Lower leg skin (tissue), 4 donors: ENCODE measurements around the gene FIBCD1. TPM values are rescaled to one million over a fixed set of nuclear protein-coding genes. Genes with fewer than 3 reads are reported as not detected.

ENCODE experiments used
- DNase-seq, 2 donors: peaks; one replicate each; pipeline ENCODE4 v3.0.0-alpha.2; 2019; ENCODE audit warnings: low spot score in 2 of 2
- H3K4me3 ChIP-seq: fragments of 200-600 bp; sonication (generic); 2 replicates; pipeline ENCODE4 v1.5.1; 2017; ENCODE audit warnings: mild to moderate bottlenecking, low read depth; ENCODE audit not compliant: poor library complexity, severe bottlenecking
- POLR2A ChIP-seq, 2 donors: fragments of 450-650 bp; IDR thresholded peaks; one replicate each; pipeline ENCODE4 v1.6.1; 2016 to 2017; ENCODE audit warnings: antibody characterized with exemption in 2 of 2, mild to moderate bottlenecking in 1 of 2, moderate library complexity in 1 of 2
- WGBS, 2 donors: methylation state at CpG; one replicate each; pipeline ENCODE4 v1.1.5; 2018; 5-methylcytosine and 5-hydroxymethylcytosine counted together
- intact Hi-C: fragments of 100-400 bp; cut with DNase I; formaldehyde crosslinking; loops from one replicate; pipeline ENCODE4 v1.15.0; 2023; ENCODE audit warnings: low total_unique reads
- total RNA-seq, 4 donors: library from RNA; depleted of rRNA; stranded (reverse); fragments of >200 nt; gene quantifications; one replicate each; pipeline ENCODE4 v1.1.0, GENCODE V29; 2016
- TF ChIP-seq, protein P1 (sequence below), 3 donors: fragments of 450-650 bp; IDR thresholded peaks; one replicate each; pipeline ENCODE4 v1.5.1; 2016; ENCODE audit warnings: antibody characterized with exemption in 3 of 3, mild to moderate bottlenecking in 3 of 3, moderate library complexity in 2 of 3

FIBCD1 gene
- total RNA-seq, 4 donors from 2014 or later = 0.17 to 0.42 TPM; not detected in 2

DNA sequence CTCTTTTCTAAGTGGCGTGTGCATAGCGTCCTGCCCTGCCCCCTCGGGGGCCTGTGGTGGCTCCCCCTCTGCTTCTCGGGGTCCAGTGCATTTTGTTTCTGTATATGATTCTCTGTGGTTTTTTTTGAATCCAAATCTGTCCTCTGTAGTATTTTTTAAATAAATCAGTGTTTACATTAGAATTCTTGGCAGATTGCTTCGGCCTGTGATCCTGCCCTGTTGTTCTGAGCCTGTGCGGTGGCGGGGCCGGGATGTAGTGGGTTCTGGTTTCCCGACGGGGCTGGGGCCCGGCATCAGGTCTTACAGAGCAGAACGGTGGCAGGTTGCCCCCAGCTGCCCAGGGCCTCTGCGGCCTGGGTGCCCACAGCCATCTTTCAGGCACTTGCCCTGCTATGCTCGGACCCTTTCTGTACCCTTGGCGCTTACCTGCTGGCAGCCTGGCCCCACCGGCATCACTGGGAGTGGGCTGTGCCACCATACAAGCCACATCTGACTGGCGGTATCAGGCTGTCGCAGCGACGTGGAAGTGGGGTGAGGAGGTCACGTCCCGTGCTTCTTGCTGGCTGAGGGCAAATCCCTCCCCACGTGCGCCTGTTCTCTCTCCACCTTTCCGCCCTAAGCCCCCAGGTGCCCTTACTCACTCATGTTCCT is 51.4 kb downstream of the FIBCD1 start:
- TF ChIP-seq, protein P1, sequence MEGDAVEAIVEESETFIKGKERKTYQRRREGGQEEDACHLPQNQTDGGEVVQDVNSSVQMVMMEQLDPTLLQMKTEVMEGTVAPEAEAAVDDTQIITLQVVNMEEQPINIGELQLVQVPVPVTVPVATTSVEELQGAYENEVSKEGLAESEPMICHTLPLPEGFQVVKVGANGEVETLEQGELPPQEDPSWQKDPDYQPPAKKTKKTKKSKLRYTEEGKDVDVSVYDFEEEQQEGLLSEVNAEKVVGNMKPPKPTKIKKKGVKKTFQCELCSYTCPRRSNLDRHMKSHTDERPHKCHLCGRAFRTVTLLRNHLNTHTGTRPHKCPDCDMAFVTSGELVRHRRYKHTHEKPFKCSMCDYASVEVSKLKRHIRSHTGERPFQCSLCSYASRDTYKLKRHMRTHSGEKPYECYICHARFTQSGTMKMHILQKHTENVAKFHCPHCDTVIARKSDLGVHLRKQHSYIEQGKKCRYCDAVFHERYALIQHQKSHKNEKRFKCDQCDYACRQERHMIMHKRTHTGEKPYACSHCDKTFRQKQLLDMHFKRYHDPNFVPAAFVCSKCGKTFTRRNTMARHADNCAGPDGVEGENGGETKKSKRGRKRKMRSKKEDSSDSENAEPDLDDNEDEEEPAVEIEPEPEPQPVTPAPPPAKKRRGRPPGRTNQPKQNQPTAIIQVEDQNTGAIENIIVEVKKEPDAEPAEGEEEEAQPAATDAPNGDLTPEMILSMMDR (IDR thresholded peaks at IDR 0.05) = no peak
- no peak for TF ChIP-seq POLR2A (IDR thresholded peaks at IDR 0.05)
- H3K4me3 ChIP-seq = no peak overlapping the region
- intact Hi-C loops = no loop called here
- no peak for DNase-seq
- 94% methylated on average over 25 of the region's 25 CpGs for WGBS, 2 donors

DNA sequence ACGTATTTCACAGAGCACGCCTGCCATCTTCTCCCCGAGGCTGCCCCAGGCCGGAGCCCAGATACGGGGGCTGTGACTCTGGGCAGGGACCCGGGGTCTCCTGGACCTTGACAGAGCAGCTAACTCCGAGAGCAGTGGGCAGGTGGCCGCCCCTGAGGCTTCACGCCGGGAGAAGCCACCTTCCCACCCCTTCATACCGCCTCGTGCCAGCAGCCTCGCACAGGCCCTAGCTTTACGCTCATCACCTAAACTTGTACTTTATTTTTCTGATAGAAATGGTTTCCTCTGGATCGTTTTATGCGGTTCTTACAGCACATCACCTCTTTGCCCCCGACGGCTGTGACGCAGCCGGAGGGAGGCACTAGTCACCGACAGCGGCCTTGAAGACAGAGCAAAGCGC is 52.1 kb downstream of the FIBCD1 start:
- no peak for DNase-seq
- no peak overlapping the region for H3K4me3 ChIP-seq
- intact Hi-C loops = no loop called here
- TF ChIP-seq POLR2A (IDR thresholded peaks at IDR 0.05) = no peak
- TF ChIP-seq, protein P1 (IDR thresholded peaks at IDR 0.05) = no peak
- 91 to 93% methylated on average over 23 of the region's 23 CpGs for WGBS, 2 donors

DNA sequence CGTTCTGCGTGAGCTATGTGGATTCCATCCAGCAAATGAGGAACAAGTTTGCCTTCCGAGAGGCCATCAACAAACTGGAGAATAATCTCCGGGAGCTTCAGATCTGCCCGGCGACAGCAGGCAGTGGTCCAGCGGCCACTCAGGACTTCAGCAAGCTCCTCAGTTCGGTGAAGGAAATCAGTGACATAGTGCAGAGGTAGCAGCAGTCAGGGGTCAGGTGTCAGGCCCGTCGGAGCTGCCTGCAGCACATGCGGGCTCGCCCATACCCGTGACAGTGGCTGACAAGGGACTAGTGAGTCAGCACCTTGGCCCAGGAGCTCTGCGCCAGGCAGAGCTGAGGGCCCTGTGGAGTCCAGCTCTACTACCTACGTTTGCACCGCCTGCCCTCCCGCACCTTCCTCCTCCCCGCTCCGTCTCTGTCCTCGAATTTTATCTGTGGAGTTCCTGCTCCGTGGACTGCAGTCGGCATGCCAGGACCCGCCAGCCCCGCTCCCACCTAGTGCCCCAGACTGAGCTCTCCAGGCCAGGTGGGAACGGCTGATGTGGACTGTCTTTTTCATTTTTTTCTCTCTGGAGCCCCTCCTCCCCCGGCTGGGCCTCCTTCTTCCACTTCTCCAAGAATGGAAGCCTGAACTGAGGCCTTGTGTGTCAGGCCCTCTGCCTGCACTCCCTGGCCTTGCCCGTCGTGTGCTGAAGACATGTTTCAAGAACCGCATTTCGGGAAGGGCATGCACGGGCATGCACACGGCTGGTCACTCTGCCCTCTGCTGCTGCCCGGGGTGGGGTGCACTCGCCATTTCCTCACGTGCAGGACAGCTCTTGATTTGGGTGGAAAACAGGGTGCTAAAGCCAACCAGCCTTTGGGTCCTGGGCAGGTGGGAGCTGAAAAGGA is 53.3 kb downstream of the FIBCD1 start:
- TF ChIP-seq, protein P1 (IDR thresholded peaks at IDR 0.05) = no peak
- TF ChIP-seq POLR2A (IDR thresholded peaks at IDR 0.05) = no peak
- H3K4me3 ChIP-seq = no peak overlapping the region
- no peak for DNase-seq
- 86 to 88% methylated on average over 34 to 35 of the region's 35 CpGs for WGBS, 2 donors
- intact Hi-C loops = no loop called here

DNA sequence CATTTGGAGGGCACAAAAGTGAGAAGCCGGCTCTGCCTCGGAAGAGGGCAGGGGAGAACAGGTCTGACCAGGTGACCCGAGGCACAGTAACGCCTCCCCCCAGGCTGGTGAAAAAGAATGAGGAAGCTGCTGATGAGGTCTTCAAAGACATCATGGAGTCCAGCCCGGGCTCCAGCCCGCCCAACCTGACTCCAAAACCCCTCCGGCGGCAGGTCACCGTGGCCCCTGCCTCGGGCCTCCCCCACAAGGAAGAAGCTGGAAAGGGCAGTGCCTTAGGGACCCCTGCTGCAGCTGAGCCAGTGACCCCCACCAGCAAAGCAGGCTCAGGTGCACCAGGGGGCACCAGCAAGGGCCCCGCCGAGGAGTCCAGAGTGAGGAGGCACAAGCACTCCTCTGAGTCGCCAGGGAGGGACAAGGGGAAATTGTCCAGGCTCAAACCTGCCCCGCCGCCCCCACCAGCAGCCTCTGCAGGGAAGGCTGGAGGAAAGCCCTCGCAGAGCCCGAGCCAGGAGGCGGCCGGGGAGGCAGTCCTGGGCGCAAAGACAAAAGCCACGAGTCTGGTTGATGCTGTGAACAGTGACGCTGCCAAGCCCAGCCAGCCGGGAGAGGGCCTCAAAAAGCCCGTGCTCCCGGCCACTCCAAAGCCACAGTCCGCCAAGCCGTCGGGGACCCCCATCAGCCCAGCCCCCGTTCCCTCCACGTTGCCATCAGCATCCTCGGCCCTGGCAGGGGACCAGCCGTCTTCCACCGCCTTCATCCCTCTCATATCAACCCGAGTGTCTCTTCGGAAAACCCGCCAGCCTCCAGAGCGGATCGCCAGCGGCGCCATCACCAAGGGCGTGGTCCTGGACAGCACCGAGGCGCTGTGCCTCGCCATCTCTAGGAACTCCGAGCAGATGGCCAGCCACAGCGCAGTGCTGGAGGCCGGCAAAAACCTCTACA is 54.2 kb downstream of the FIBCD1 start:
- no peak overlapping the region for H3K4me3 ChIP-seq
- 87% methylated on average over 47 of the region's 47 CpGs for WGBS, 2 donors
- TF ChIP-seq, protein P1 (IDR thresholded peaks at IDR 0.05) = no peak
- no peak for TF ChIP-seq POLR2A (IDR thresholded peaks at IDR 0.05)
- intact Hi-C loops = no loop called here
- no peak for DNase-seq

DNA sequence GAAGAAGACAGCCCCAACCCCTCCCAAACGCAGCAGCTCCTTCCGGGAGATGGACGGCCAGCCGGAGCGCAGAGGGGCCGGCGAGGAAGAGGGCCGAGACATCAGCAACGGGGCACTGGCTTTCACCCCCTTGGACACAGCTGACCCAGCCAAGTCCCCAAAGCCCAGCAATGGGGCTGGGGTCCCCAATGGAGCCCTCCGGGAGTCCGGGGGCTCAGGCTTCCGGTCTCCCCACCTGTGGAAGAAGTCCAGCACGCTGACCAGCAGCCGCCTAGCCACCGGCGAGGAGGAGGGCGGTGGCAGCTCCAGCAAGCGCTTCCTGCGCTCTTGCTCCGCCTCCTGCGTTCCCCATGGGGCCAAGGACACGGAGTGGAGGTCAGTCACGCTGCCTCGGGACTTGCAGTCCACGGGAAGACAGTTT is 54.9 kb downstream of the FIBCD1 start:
- intact Hi-C loops = no loop called here

More for the DNA sequence above, 54.9 kb downstream of the FIBCD1 start:
- H3K4me3 ChIP-seq = no peak overlapping the region
- no peak for DNase-seq
- TF ChIP-seq, protein P1 (IDR thresholded peaks at IDR 0.05) = no peak
- TF ChIP-seq POLR2A (IDR thresholded peaks at IDR 0.05) = no peak
- 88 to 90% methylated on average over 14 to 22 of the region's 25 CpGs for WGBS, 2 donors
